Measurements from ENCODE around the gene HS3ST3A1.

Gene HS3ST3A1

DNA sequence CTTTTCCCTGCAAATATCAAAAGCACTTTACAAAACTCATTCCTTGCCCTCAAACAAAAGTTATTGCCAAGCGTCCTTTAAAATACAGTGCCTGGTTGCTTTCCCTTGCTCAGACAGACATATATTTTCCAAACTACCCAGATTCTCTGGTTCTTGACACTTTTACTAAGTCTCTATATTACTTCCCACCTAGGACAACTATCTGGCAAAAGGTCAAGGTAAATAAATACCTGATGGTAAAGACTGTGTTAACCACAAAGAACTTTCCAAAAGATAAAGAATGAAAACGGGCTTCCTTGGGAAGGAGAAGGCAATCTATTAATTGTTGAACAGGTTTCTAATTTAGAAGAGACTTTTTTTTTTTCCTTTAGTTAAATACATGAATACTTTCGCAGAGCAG, 1.9 kb downstream of the HS3ST3A1 start:
- DNase-seq (ENCODE audit: low read depth), result no peak
- H3K4me3 ChIP-seq (ENCODE audit: low read depth, low read length), result peak overlapping the region; percentile 86

DNA sequence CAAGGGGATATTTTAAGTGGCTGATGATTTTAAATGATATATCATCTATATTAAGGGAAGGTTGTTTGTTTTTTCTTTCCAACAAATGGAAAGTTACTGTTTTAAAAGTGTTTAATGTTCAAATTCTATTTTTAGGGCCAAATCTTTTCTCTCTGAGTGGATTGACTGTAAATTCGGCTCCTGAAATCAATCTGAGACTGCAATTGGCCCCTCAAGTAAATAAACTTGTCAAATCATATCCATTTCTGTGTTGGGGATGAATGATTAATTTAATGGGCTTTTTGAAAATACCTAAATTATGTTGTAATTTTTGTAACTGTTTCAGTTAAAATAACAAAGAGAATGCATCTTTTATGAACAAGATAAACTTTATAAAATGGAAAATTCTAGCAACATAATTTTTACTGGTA, 2.6 kb downstream of the HS3ST3A1 start:
- peak overlapping the region; percentile 86 for H3K4me3 ChIP-seq (ENCODE audit: low read depth, low read length)

DNA sequence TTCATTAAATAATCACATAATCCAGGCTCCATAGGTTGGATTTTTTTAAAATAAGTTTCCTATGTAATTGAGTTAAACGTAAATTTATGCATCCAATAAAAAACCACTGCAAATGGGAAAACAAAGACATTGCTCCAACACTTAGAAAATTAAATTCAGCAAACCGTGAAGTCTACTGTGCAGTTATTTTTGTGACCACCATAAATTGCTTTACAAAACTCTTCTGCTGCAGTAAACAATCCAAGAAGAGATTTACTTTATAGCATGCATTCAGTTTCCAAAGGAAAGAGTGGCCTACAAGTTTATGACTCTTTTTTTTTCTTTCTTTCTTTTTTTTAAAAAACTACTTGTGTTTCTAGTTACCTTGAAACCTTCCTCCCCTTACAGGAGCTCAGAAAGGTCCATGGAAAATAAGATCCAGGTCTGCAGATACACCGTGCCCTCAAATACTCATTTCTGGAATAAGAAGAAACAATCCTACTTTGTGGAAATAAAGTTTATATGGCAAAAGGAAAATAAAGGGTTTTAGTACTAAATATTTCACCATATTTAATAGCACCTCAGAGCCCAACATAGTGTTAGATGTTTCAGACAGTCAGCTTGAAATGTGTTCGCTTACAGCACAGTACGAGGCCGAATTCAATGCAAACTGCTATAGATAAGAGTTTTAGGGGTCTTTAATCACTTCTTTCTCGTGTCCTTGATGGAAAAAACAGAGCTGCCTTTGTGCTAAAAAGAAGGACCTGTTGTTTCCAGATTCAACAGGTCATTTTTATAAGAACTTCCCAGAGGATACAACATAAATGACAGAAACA, 3.2 kb downstream of the HS3ST3A1 start:
- DNase-seq (ENCODE audit: low read depth), result no peak
- peak overlapping the region; percentile 86 for H3K4me3 ChIP-seq (ENCODE audit: low read depth, low read length)

More for the DNA sequence above, 2.6 kb downstream of the HS3ST3A1 start:
- DNase-seq (ENCODE audit: low read depth), result no peak

DNA sequence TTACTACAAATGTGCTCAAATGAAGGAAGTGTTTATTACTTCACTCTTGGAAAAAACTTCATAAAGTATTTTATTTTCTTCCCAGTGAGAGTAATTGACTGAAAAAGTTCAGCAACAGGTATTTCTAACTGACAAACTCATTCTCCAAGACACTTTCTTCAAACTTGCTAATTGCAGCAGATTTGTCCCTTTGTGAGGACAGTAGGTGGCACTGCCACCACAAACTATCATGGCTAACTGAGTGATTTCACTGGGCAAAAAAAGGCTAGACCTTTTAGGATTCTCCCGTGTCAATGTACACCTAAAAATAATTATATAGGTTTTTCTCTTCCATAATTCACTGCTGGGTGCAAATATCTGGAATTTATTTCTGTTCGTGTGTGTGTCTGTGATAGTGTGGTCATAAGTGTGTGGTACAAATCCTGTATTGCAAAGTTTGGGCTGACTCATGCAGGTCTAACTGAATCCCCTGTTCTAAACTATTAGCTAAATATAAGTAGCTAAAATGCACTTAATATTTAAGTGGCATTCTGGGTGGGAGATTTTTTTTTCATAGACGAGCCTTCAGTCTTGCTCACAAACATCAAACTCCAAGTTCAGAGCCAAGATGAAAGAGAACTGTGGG, 3.9 kb downstream of the HS3ST3A1 start:
- peak overlapping the region; percentile 86 for H3K4me3 ChIP-seq (ENCODE audit: low read depth, low read length)
- no peak for DNase-seq (ENCODE audit: low read depth)

DNA sequence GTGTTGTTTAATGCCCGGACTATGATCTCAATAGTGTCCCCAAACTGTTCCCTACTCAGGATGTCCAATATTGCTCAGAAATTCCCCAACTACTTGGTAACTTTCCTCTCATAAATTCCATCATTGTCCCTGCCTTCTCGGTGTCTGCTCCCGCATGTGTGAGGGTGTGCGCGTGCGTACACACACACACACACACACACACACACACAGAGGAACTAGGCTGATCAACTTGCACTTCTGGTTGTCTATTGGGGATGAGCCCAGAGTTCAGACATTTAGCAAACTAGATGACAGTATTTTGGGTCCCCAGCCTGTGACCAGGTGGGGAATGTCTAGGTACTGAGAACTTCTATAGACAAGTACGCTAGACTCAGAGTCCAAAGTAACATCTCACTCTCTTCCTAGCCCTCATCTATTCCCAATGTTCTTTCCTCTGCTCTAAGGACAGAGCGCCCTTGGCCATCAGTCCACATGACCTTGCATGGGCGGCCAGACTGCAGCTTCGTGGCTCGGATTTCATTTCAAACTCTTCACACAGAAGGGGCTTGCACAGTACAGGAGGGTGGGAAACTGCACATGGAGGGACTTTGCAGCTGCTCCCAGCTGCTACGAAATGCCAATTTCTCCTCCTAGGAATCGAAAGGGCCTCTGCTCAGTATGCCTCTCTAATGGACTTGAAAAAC, 5.3 kb downstream of the HS3ST3A1 start:
- DNase-seq (ENCODE audit: low read depth), result no peak
- H3K4me3 ChIP-seq (ENCODE audit: low read depth, low read length), result peak overlapping the region; percentile 30

DNA sequence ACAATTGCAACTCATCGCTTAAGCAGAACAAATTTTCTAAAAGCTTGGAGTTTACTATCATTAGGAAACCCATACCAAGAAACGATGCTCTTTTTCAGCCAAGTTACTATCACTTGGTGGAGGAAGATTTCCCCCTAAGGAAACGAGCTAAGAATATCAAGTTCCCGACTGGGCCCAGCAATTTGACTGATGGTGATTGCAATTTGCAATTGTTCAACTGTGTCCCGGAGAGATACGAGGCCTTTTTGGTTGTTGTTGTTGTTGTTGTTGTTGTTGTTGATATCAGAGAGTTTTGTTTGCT, 6.2 kb downstream of the HS3ST3A1 start:
- DNase-seq (ENCODE audit: low read depth), result no peak

DNA sequence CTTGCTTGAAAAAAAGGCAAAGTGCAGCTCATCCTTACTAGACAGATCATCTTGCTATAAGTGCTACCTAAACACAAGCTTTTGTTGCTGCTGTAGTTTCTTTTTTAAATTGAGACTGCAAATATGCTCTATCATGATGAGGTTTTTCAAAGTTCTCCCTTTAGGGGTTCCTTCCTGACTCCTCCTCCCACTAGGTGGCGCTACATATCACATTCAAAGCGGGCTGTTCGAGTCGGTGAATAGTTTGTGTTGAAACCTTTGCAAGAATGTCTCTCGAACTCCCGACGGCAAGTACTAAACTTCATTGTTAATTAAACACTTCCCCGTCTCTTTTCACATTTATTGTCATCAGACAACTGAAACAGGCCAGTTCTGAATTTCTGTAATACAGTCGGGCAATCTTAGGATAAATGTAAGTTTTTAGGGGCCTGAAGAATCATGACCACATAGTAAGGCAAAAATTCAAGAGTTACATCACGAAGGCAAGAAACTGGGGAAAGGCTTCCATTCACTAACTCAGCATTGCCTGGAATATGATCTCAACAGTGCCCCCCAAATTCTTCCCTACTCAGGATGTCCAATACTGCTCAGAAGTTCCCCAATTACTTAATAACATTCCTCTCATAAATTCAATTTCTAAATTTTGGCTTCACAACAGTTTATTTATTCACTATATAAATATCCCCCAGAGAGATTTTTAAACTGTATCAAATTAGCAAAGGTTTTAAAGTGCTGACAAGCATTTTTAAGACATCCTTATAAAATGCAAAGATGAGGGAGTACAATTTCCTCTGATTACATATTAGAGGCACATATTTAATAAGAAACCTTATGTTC, 6.7 kb downstream of the HS3ST3A1 start:
- no peak overlapping the region for H3K4me3 ChIP-seq (ENCODE audit: low read depth, low read length)
- DNase-seq (ENCODE audit: low read depth), result peak; percentile 58

More for the DNA sequence above, 6.2 kb downstream of the HS3ST3A1 start:
- H3K4me3 ChIP-seq (ENCODE audit: low read depth, low read length), result no peak overlapping the region

DNA sequence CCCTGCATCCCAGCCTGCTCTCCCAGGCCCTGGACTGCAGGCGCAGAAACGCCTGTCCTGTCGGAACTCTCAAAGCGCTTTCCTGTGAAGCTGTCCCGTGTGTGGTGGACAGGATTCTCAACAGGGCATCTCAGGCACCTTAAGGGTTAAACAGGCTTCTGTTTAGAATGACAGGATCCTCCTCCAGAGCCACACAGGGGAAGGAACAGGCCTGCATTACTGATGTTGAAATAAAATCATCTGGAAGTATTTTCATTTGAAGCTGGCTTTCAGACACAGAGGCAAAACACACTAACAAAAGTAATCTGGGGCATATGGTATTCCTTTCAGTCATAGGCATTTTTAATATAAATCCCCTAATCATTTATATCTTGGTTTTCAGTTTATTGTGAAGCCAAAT, 7.4 kb downstream of the HS3ST3A1 start:
- H3K4me3 ChIP-seq (ENCODE audit: low read depth, low read length), result no peak overlapping the region
- DNase-seq (ENCODE audit: low read depth), result no peak

DNA sequence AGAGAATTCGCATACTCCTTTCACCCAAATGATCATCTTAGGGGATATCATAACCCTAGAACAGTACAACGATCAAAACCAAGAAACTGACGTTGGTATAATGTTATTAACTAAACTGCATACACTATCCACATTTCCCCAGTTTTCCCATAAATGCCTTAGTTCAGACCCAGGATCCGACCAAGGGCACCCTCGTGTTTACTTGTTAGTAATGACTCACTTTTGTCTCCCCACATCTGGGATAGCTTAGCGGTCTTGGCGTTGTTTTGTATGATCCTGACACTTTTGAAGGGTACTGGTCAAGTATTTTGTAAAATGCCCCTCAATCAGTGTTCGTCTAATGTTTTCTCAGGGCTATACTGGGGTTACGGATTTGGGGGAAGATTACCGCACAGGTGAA, 8.0 kb downstream of the HS3ST3A1 start:
- DNase-seq (ENCODE audit: low read depth), result no peak
- no peak overlapping the region for H3K4me3 ChIP-seq (ENCODE audit: low read depth, low read length)

DNA sequence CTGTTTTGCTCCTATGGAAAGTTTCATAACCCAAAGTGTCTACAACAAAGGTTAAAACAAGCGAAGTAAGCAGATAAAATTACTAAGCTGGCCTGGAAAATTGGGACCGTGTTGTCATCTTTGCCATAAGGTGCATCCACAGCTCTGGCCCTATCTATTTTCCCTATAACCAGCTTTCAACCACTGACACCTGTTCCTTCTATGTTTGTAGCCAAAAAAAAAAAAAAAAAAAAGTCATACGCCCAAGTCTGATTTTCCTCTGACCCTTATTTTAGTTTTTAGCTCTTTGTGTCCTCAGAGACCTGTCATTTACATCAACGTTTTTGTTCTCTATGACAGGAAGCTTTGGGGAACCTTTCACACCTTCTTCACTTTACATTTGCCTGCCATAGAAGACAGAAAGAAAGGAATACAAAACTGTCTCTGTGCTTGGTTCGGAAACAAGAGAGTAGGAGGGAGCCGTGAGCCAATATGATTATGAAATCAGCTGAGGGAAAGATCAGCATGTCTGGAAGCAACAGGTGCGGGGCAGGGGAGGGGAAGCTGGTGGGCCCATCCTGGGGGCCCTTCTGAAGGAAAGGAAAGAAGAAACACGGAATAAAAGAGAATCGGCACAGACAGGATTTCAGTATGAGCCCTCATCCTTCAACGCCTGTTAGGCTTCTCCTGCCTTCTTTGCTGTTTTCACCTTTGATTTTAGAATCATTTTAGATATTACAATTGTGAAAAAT, 8.5 kb downstream of the HS3ST3A1 start:
- no peak overlapping the region for H3K4me3 ChIP-seq (ENCODE audit: low read depth, low read length)
- no peak for DNase-seq (ENCODE audit: low read depth)

DNA sequence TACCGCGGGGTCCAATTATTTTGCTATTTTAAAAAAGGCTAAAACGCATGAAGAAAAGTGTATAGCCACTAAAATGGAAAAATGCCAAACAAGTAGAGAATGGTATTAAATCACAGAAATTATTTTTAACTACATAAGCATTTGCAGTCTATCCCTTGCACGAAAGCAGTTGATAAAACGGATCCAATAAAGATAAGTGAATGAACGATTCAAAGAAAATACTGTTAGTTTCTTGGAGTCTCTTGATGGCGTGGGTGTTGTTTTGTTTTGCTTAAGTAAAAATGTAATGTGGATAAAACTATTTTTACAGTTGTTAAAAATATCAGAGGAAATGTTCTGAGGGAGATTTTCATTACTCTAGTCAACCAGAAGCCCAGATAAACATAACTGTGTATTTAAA, 9.3 kb downstream of the HS3ST3A1 start:
- DNase-seq (ENCODE audit: low read depth), result no peak
- H3K4me3 ChIP-seq (ENCODE audit: low read depth, low read length), result no peak overlapping the region

DNA sequence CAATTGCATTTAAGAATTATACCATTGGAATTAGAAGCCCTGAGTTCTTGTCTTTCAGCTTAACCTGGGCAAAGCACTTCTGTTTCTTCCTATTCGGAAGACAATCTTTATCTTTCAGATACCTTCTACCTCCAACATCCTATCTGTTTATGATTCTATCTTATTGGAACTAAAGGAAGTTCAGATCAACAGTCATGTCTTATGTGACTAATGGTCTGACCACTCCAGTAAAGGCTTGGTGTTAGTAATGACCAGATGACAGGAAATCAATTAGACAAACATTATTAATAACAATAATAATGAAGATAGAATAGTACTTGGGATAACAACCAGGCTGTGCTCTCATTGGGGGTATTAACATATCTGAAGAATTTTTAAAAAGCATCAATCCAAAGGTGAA, 11.3 kb downstream of the HS3ST3A1 start:
- DNase-seq (ENCODE audit: low read depth), result no peak

DNA sequence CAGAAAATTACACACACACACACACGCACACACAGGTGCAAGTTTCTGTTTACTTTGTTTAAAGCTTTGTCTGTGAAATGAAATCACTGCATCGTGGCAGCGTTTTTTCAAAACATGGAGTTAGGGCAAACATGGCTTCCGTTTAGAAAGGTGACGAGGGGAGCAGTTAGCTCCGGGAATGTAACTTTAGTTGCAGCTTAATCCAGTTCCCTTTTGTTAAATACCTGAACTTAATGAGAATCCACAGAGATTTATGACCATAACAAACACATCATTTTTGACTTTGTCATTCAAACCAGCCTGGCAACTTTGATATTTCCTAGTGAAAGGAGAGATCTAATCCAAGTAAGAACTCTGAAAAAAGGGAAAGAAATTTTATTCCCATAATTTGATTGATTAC, 12.1 kb downstream of the HS3ST3A1 start:
- no peak for DNase-seq (ENCODE audit: low read depth)
- no peak overlapping the region for H3K4me3 ChIP-seq (ENCODE audit: low read depth, low read length)

More for the DNA sequence above, 11.3 kb downstream of the HS3ST3A1 start:
- no peak overlapping the region for H3K4me3 ChIP-seq (ENCODE audit: low read depth, low read length)

DNA sequence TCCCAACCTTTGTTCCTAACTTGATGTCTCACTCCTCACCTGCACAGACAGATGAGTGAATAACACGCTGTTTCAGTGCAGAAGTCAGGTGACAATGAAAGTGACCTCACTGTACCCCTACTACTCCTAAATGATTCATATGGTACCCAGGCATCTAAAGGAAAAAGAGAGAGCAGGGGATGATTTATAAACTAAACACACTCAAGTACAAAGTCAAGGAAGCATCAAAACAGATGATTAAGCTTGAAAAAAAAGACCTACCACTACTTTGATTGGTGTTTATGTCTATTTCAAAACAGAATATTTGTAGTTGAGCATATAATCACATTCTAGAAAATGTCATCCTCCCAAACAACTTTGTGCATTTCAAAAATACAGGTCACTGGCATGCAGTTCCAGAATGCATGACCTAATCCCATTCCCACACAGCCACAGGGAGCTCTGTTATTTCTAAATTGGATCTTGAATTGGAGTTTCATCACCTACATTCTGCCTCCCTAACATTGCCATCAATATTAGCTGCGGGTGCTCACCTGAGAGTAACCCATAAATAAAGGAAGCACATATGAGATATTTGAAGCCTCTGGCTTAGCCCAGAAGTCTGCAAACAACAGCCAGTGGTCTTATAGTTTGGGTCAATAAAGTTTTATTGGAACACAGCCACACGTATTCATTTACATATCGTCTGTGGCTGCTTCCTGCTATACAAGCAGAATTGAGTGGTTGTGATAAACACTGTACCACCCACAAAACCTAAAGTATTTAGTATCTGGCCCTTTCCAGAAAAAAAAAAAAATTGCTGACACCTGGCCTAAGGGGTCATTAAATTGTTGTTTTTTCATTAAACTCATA, 14.0 kb downstream of the HS3ST3A1 start:
- no peak for DNase-seq (ENCODE audit: low read depth)
- no peak overlapping the region for H3K4me3 ChIP-seq (ENCODE audit: low read depth, low read length)

DNA sequence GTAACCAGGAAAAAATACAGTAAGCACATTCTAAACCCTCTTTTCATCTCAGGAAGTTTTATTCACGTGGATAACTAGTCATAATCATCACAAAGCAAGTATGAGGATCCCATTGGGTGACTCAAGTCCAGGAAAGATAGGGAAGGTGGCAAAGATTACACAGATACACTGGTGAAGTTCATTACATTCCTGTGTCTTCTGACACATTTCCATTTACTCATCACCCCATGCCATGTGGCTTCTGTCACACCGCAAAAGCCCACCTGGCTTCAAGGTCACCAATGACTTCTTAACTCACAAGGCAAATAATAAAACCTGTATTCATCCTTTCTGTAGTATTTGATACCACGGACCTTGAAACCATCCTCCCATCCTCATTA, 17.0 kb downstream of the HS3ST3A1 start:
- no peak for DNase-seq (ENCODE audit: low read depth)
- no peak overlapping the region for H3K4me3 ChIP-seq (ENCODE audit: low read depth, low read length)

DNA sequence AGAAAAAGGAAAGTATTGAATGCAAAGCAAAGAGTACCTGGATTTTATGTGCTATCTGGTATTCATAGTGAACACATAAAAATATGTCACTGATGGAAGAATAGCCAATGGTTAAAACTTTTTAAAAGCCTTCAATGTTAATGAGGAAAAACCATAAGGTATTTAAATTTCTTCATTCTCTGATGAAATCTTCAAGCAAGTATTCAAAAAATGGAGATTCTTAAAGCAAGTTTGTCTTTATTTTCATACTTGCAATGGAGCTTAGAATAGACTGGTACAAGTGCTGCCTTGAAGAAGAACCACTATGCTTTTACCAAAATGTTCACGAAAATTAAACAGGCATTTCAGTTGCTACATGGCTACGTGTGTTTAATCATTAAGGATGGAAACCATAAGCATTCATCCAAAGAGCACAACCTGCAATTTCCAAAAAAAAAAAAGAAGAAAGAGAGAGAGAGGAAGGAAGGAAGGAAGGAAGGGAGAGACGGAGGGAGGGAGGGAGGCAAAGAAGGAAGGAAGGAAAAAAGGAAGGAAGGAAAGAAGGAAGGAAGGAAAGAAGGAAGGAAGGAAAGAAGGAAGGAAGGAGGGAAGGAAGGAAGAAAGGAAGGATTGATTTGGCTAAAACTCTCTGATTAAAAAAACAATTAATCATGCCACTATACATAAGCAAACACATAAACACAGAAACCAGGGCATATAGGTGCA, 17.6 kb downstream of the HS3ST3A1 start:
- H3K4me3 ChIP-seq (ENCODE audit: low read depth, low read length), result no peak overlapping the region
- no peak for DNase-seq (ENCODE audit: low read depth)

DNA sequence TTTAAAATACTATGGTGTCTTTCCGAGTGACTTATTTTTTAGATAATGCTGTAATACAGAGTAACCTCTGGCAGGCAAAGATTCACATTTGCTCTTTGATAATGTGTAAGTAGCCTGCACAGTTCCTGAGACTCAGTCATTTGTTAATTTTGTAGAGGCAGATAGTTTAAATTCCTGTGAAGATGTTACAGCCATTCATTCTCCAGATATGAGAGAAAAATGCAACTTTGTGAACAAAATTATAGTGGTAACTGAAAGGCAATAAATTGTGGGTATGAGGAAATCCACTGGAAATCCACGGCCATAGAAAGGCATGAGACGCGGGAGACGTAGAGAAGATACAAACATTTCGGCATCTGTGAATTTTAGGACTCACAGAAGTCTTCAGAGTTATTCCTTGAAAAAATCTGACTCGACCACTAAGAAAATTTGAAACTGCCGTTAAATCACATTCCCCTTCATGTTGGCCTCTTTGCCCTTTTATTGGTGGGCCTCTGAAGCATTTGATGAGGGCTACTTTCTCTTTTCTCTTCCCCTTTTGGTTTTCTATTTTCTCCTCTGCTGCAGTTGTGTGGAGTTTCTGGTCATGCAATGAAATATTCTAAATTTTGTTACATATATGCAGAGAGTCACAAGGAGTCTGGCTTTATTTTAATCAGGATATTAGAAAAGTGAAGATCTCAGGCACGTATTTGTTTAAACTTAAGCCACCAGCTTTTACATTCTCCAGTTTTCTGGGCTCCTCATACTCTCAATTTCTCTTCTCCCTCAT, 18.8 kb downstream of the HS3ST3A1 start:
- DNase-seq (ENCODE audit: low read depth), result no peak
- no peak overlapping the region for H3K4me3 ChIP-seq (ENCODE audit: low read depth, low read length)

All from skeletal muscle cell (primary cell).